Kidney (tissue), 14 donors: ENCODE data around the gene NTNG2. TPM values are rescaled to one million over a fixed set of nuclear protein-coding genes. Genes with fewer than 3 reads are reported as not detected.

ENCODE experiments used
- DNase-seq, 5 donors: peaks; one replicate each; pipeline ENCODE4 v3.0.0-alpha.2; 2013 to 2020
- FAIRE-seq: peaks from 2 replicates; lab custom pipeline; 2012; peaks lifted over from hg19 to GRCh38; lab: Jason Lieb, UNC
- H3K27ac ChIP-seq, 2 donors: one replicate each; pipeline ENCODE4 v1.7.0; 2013; ENCODE audit warnings: low read depth in 2 of 2, low read length in 2 of 2, inconsistent platforms in 1 of 2
- H3K27me3 ChIP-seq: one replicate; pipeline ENCODE4 v1.7.1; 2013; ENCODE audit warnings: low read length, inconsistent platforms; ENCODE audit not compliant: control insufficient read depth, insufficient read depth
- H3K36me3 ChIP-seq, 3 donors: one replicate each; pipeline versions ENCODE4 v1.7.0 to v1.7.1; 2013; ENCODE audit warnings: low read length in 3 of 3, control low read depth in 1 of 3, inconsistent platforms in 1 of 3; ENCODE audit not compliant: insufficient read depth in 3 of 3, control insufficient read depth in 2 of 3
- H3K4me1 ChIP-seq, 3 donors: one replicate each; pipeline versions ENCODE4 v1.7.0 to v1.7.1; 2013; ENCODE audit warnings: low read length in 3 of 3, inconsistent platforms in 1 of 3, low read depth in 1 of 3; ENCODE audit not compliant: control insufficient read depth in 2 of 3, insufficient read depth in 2 of 3
- H3K4me3 ChIP-seq, 3 donors: one replicate each; pipeline versions ENCODE4 v1.7.0 to v1.8.1; 2013; ENCODE audit warnings: low read length in 3 of 3, control low read depth in 1 of 3, inconsistent platforms in 1 of 3
- H3K9ac ChIP-seq, 3 donors: one replicate each; pipeline versions ENCODE4 v1.7.0 to v1.7.1; 2013; ENCODE audit warnings: low read length in 3 of 3, control low read depth in 1 of 3, inconsistent platforms in 1 of 3
- H3K9me3 ChIP-seq, 3 donors: one replicate each; pipeline versions ENCODE4 v1.7.0 to v1.7.1; 2013; ENCODE audit warnings: low read length in 3 of 3, control low read depth in 1 of 3, inconsistent platforms in 1 of 3; ENCODE audit not compliant: control insufficient read depth in 2 of 3, insufficient read depth in 1 of 3
- CTCF ChIP-seq: IDR thresholded peaks from 3 replicates; pipeline ENCODE4 v1.5.1; 2012; ENCODE audit warnings: mild to moderate bottlenecking, moderate library complexity, borderline replicate concordance; ENCODE audit not compliant: insufficient read depth; ENCODE audit errors: extremely low read depth
- intact Hi-C: fragments of 100-400 bp; cut with DNase I; formaldehyde crosslinking; loops from one replicate; pipeline ENCODE4 v1.11.1; 2022
- polyA plus RNA-seq: library from polyadenylated mRNA; stranded (reverse); fragments of 350-450 nt; fragmentation: Illumina TruSeq; extraction: RNeasy Lipid Tissue Mini Kit (QIAGEN cat#74804); gene quantifications from one replicate; pipeline ENCODE4 v1.2.3, GENCODE V29; 2014; ENCODE audit warnings: low read depth, low replicate concordance; ENCODE audit not compliant: insufficient read depth
- total RNA-seq: library from RNA; stranded (reverse); fragmentation: NEBNext Ultra II Directional; extraction: Animal tissue kit (Norgen Biotek cat#: 25700); gene quantifications from one replicate; pipeline ENCODE4 v1.2.1, GENCODE V29; 2021
- donor health status: control.
- donor health status: control.
- donor health status: control.
- donor health status: control.
- donor health status: control.
- donor health status: DM: yes; HTN: yes; CAD: no.
- donor health status: Normal renal cell carcinoma (clear cell type).

Gene NTNG2
- total and polyA plus RNA-seq, 2 donors from 2014 or later = 0.54 to 2.2 TPM

- peak; percentile 44 for FAIRE-seq
- Histone ChIP-seq H3K9me3 (no peaks in the 10 kb centered on the region), H3K4me3 (no peak overlapping the region), H3K27ac (no peak overlapping the region), H3K4me1 (peaks cover 0 to 2% (median 0%) of the 10 kb centered on the region in 3 donors), H3K36me3 (no peaks in the 10 kb centered on the region), H3K27me3 (peaks cover 43% of the 10 kb centered on the region), H3K9ac (no peak overlapping the region)
- no peak for TF ChIP-seq CTCF
- intact Hi-C loops = no loop called here
- DNase-seq = no peak
These were observed 2.9 kb downstream of the NTNG2 start for GRCh38 chr9:132164604-132165362.

GRCh38 chr9:132166599-132166998, 4.7 kb downstream of the NTNG2 start:
- H3K27me3 ChIP-seq = peaks cover 32% of the 10 kb centered on the region
- peaks cover 0 to 2% (median 0%) of the 10 kb centered on the region in 3 donors for H3K4me1 ChIP-seq
- DNase-seq (no peak), FAIRE-seq (no peak)
- no peaks in the 10 kb centered on the region for H3K36me3 ChIP-seq
- H3K4me3 ChIP-seq = no peak overlapping the region
- no peak overlapping the region for H3K9ac ChIP-seq
- intact Hi-C loops = no loop called here
- H3K27ac ChIP-seq = no peak overlapping the region
- TF ChIP-seq CTCF = no peak
- H3K9me3 ChIP-seq = no peaks in the 10 kb centered on the region

- FAIRE-seq (no peak), DNase-seq (no peak)
- H3K4me1 ChIP-seq = peaks cover 0 to 2% (median 0%) of the 10 kb centered on the region in 3 donors
- no peak for TF ChIP-seq CTCF
- intact Hi-C loops = no loop called here
- no peak overlapping the region for H3K9ac ChIP-seq
- H3K9me3 ChIP-seq = no peaks in the 10 kb centered on the region
- H3K4me3 ChIP-seq = no peak overlapping the region
- no peaks in the 10 kb centered on the region for H3K36me3 ChIP-seq
- no peak overlapping the region for H3K27ac ChIP-seq
- H3K27me3 ChIP-seq = peaks cover 32% of the 10 kb centered on the region
These were observed 5.3 kb downstream of the NTNG2 start for GRCh38 chr9:132167192-132167591.
